Measurements from ENCODE around the gene SLCO2A1.
"Not testable (repeated sequence)": the region's sequence is repeated elsewhere in the genome, so short reads cannot be mapped to it uniquely, and the experiment has no call there.

Gene SLCO2A1

GRCh38 chr3:134029734-134030378 is at the start of gene SLCO2A1:
Gene SLCO2A1 (minus strand): TSS chr3:134029925. CDS start chr3:134029802, 123 bp downstream.
- DNase-seq (ENCODE audit: low spot score): no peak

DNA sequence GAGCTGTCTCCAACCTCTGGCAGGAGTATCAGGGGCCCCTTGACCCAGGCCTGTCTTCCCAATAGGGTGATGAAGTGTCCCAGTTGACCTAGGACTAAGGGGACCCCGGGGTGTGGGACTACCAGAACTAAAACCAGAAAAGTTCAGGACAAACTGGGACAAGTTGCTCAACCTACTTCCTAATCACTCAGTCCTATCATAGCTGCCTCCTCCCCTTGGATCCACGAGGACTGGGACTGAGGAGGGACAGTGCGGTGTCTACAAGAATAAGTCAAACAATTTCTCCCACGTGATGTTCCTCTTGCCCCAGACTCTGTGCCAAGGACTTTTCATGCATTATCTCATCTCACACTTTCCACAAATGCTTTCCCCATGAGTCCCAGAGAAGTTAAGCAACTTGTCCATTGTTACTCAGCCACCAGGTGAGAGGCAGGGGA is 49.4 kb upstream of the SLCO2A1 start:
- no peak for DNase-seq (ENCODE audit: low spot score)

DNA sequence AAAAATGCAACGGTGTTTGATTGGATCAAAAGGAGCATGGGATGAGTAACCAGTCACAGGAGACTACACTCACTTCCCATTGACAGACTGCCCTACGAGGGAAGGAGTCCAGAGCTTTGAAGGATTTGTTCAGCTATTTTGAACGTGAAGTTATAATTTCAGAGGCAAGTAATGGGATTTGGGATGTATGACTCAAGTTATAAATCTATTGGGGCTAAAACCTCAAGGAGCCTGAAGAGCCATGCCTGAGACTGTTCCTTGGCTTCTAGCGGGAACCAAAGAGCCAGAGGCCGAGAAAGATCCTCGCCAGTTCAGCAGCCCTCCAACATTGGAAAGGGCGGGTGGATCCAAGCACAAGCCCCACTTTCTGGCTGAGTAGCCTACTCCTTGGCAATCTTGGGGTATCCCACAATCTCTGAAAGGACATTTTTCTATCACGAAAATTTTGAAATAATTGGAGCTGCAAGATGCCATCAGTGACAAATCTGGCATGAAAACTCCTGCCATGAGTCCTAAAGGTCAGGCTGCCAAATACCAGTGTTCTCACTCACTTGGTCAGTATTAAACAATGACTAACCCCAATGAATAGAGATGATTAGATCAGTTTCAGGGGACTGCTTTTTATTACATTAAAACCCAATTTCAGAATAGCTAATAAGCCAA is 48.6 kb upstream of the SLCO2A1 start:
- no peak for DNase-seq (ENCODE audit: low spot score)

DNA sequence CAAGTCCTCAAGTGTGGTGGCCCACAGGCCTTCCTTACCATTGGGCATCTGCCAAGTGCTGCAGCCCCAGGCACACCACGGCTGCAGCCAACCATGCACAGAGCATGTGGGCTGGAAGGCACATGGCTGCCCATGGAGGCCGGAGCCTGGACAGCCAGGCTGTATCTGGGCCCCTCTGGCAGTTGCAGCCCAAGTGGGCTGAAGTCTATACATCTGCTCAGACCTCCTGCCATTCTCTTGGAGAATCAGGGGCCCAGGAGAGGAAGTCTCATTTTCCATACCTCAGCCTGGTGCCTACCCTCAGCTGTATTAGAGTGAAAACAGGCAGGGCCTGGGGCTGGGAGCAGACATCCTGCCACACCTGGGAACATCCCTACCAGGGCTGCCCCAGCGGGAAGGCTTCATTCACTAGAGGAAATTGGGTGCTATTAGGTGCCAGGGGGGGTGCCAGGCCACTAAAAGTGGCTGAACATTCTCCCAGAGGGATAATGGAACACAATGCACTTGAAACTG is 48.0 kb upstream of the SLCO2A1 start:
- DNase-seq (ENCODE audit: low spot score): no peak

DNA sequence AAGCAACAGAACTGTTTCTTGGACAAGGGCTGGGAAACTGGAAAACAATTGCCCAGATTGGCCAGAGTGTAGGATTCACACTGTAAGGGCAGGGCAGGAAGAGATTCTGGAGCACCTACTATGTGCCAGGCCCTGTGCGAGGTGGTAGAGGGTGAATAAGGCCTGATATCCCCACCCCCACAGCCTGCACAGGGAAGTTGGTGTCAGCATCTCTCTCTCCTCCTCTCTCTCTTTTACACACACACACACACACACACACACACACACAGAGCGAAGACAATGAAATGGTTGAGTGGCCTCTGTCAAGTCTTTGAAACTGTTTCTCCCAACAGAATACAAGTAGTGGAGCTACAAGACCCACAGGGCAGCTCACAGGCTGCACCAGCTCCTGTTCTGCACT is 47.1 kb upstream of the SLCO2A1 start:
- no peak for DNase-seq (ENCODE audit: low spot score)

- DNase-seq (ENCODE audit: low spot score): no peak
Measured at GRCh38 chr3:134075846-134076245, 46.1 kb upstream of the SLCO2A1 start.

GRCh38 chr3:134075568-134075825 is 45.8 kb upstream of the SLCO2A1 start:
- no peak for DNase-seq (ENCODE audit: low spot score)

GRCh38 chr3:134074790-134075567 is 45.3 kb upstream of the SLCO2A1 start:
- no peak for DNase-seq (ENCODE audit: low spot score)

- DNase-seq (ENCODE audit: low spot score): no peak
Measured at GRCh38 chr3:134074001-134074789, 44.5 kb upstream of the SLCO2A1 start.

DNA sequence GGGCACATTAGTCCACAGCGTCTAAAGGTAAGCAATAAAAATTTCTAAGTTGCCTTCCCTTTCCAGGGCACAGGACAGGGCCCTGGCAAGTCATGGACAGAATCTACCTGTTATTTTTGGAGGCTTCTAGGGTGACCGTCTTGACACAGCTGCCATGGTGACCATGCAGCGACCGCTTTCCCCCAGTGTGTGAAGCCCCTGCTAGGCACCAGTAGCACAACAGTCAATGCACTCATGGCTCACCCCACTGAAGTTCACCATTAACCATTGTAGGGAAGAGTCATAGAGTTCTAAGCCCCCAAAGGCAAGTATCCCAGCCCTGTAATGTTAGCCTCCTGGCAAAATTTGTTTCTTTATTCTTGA is 43.8 kb upstream of the SLCO2A1 start:
- no peak for DNase-seq (ENCODE audit: low spot score)

GRCh38 chr3:134072881-134073582 is 43.3 kb upstream of the SLCO2A1 start:
- DNase-seq (ENCODE audit: low spot score): no peak

- DNase-seq (ENCODE audit: low spot score): not testable (repeated sequence)
Measured at GRCh38 chr3:134070281-134070680, 40.6 kb upstream of the SLCO2A1 start.

DNA sequence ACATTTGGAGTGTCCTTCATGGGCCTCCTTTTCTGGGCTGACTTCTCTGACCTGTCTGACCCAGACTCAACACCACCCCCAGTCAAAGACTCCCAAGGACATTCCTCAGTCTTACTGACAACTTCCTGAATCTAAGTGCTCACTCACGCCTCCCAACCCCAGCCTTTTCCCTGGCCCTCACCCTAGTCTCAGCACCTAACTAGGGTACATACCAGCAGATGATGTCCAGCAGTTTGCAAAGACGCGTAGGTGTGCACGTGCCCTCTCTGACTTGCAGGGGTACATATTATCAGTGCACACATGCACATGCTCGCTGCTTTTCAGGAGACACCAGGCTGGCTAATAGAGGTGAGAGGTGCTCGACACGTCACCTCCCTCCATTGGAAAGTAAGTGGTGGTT is 38.7 kb upstream of the SLCO2A1 start:
- no peak for DNase-seq (ENCODE audit: low spot score)

DNA sequence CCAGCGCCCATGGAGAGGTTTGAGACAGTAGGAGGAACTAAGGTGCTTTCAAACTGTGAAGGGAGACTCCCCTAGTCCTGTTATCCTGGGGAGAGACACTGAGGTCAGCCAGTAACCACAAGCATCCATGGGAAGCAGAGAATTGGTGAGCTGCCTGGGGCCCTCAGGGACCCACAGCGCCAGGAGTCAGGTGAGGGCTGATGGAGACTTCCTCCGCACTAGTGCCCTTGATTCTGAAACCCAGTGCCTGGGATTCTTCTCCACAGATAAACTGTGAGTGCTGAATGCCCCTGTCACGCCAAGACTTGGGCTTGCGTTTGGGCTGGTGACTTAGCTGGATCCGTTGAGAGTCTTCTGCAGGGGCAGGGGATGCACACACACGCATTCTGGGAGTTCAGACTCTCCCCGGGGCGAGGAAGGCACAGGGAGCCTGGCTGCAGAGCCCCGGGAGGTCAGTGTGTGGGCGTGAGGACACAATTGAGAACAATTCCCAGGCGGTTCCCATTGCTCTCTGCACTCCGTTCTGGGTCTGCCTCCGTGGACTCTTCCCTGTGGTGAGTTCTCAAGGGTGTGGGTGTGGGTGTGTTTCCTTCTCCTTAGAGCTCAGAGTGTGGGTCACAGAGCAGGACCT is 37.9 kb upstream of the SLCO2A1 start:
- no peak for DNase-seq (ENCODE audit: low spot score)

GRCh38 chr3:134066651-134067530 is 37.2 kb upstream of the SLCO2A1 start:
- no peak for DNase-seq (ENCODE audit: low spot score)

DNA sequence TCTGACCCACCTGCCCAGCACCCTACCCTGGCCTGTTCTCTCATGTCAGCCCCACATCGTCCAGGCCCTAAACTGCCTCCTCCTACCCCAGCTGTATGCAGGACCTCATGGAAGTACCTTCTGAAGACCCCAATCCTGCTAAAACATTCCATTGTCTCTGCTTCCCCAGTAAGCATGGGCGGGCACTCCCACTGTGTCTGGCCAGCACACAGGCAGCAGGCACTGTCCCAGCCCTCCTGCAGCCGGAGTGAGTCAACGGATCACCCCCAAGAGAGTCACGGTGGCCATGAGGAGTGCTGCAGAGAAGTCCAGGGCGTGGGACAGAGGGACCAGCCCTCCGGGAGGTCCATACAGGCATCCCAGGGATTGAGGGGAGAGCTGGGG is 36.4 kb upstream of the SLCO2A1 start:
- no peak for DNase-seq (ENCODE audit: low spot score)

DNA sequence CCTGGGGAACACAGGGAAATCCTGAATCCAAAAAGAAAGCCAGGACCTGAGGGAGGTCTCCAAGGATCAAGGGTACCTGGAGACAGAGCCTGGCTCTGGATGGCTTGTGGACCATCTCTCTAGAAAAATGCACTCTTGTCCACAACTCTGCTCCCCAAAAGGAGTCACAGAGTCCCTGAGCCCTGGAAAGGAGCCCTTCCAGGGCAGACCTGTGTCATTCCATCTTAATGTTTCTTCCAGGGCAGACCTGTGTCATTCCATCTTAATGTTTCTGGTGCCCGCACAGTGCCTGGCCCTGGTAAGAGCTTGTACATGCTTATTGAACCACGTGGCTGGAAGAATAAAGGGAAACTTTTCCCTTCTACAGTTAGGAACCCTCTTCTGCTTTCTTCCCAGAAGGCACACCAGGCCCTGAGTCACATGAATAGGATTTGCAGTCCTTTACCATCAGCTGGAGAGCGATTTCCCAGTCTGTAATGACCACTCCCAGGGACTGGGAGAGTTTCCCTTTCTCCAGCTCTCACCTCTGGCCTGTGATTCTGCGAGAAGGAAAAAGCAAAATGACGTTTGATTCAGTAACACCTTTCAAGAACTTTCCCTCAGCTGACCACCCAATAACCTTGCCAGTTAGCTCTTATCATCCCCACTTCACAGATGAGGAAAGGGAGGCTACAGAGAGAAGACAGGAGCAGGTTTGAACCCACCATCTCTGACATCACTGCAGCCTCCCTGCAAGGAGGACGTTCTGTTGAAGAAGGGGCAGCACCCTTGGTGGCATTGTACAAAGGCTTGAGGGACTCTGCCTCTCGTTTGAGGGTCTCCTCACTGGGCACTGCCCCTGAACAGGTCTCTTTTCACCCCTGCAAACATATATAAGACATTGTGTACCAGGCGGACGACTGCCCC is 35.8 kb upstream of the SLCO2A1 start:
- DNase-seq (ENCODE audit: low spot score): no peak

GRCh38 chr3:134064081-134064480 is 34.4 kb upstream of the SLCO2A1 start:
- no peak for DNase-seq (ENCODE audit: low spot score)

GRCh38 chr3:134061401-134061800 is 31.7 kb upstream of the SLCO2A1 start:
- no peak for DNase-seq (ENCODE audit: low spot score)

Data from CD4-positive, alpha-beta T cell treated with Interleukin-15 for 4 hours (primary cell).